ENCODE results near the gene ST3GAL3. TPM values are rescaled to one million over a fixed set of nuclear protein-coding genes. Genes with fewer than 3 reads are reported as not detected.

Gene ST3GAL3
- total RNA-seq, 1 donor from 2014 or later, result 34.3 TPM

DNA sequence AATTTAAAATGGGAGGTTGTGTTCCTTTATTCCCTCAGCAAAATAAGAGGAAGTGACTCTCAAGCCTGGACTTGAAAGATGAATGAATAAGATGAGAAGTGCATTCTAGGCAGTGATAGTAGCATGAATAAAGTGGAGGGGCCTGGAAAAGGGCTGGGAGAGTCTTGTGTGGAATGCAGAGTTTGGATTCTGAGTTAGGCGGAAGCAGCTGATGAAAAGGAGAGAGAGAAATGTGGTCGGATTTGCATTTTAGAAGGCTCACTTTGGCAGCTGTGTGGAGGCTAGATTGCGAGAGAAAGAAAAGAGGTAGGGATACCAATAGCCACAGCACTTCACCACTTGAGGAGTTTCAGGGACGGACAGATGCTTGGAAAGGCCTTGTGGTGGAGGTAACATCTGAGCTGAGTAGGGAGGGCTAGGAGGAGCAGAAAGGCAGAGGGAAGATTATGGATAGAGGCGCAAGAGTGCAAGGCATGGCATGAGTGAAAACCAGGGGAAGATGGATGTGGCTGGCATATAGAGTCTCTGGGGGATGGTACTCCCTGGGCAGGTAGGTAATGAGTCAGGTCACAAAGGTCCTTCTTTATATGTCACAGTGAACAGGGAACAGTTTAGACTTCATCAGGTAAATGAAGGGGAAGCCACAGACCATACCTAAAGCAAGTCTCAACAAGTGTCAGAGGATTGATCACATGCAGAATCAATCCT, 59.6 kb downstream of the ST3GAL3 start:
- DNase-seq (ENCODE audit: low spot score in 2 of 2), result no peak
- H3K27ac ChIP-seq, result no peak overlapping the region
- intact Hi-C loops (cut with DNase I), result no loop called here
- H3K36me3 ChIP-seq, result no peaks in the 10 kb centered on the region
- no peaks in the 10 kb centered on the region for H3K9me3 ChIP-seq
- H3K4me3 ChIP-seq, result no peak overlapping the region
- H3K4me1 ChIP-seq, result peaks cover 0 to 4% of the 10 kb centered on the region in 2 donors
- H3K27me3 ChIP-seq, result no peaks in the 10 kb centered on the region
- TF ChIP-seq, protein P1, sequence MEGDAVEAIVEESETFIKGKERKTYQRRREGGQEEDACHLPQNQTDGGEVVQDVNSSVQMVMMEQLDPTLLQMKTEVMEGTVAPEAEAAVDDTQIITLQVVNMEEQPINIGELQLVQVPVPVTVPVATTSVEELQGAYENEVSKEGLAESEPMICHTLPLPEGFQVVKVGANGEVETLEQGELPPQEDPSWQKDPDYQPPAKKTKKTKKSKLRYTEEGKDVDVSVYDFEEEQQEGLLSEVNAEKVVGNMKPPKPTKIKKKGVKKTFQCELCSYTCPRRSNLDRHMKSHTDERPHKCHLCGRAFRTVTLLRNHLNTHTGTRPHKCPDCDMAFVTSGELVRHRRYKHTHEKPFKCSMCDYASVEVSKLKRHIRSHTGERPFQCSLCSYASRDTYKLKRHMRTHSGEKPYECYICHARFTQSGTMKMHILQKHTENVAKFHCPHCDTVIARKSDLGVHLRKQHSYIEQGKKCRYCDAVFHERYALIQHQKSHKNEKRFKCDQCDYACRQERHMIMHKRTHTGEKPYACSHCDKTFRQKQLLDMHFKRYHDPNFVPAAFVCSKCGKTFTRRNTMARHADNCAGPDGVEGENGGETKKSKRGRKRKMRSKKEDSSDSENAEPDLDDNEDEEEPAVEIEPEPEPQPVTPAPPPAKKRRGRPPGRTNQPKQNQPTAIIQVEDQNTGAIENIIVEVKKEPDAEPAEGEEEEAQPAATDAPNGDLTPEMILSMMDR (IDR thresholded peaks at IDR 0.05), result no peak

DNA sequence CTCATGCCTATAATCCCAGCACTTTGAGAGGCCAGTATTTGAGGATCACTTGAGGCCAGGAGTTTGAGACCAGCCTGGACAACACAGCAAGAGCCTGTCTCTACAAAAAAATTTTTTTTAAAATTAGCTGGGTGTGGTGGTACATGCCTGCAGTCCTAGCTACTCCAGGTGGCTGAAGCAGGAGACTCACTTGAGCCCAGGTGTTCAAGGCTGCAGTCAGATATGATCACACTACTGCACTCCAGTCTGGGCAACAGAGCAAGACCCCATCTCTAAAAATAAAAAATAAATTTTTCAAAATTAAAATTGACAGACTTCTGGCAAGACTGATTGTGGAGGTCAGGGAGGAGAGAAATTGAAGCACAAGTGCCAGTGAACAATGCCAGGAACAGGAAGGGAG, 60.8 kb downstream of the ST3GAL3 start:
- Histone ChIP-seq H3K27me3 (no peaks in the 10 kb centered on the region), H3K4me3 (no peak overlapping the region), H3K27ac (no peak overlapping the region), H3K36me3 (no peaks in the 10 kb centered on the region), H3K4me1 (peaks cover 0 to 4% of the 10 kb centered on the region in 2 donors), H3K9me3 (no peaks in the 10 kb centered on the region)
- intact Hi-C loops (cut with DNase I), result no loop called here
- DNase-seq (ENCODE audit: low spot score in 2 of 2), result no peak
- TF ChIP-seq, protein P1 (IDR thresholded peaks at IDR 0.05), result no peak

DNA sequence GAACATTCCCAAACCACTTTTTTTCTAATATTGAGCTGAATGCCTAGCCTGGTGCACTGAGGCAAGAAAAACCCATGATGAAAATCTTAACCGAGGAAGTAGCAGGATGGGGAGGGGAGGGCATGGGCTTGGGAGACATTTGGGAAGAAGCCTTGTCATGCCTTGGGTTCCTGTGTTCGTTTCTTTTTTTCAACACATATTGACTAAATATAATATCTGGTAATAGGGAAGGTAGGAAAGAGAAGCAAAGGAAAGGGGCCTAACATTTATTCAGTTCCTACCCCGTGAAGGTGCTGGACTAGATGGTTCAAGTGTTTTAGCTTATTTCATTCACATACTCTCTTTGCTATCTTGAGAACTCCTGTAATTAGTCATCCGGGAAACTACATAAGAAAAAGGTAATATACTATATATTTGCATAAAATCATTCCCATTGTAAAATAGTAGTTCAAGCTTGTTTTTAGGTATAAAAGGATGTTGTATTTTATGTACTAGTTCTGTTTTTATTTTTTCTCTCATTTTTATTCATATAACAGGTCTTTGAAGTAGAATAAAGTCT, 62.1 kb downstream of the ST3GAL3 start:
- no peak overlapping the region for H3K4me3 ChIP-seq
- intact Hi-C loops (cut with DNase I), result no loop called here
- TF ChIP-seq, protein P1 (IDR thresholded peaks at IDR 0.05), result no peak
- H3K9me3 ChIP-seq, result no peaks in the 10 kb centered on the region
- no peak for DNase-seq (ENCODE audit: low spot score in 2 of 2)
- H3K4me1 ChIP-seq, result no peaks in the 10 kb centered on the region
- no peak overlapping the region for H3K27ac ChIP-seq
- no peaks in the 10 kb centered on the region for H3K27me3 ChIP-seq
- no peaks in the 10 kb centered on the region for H3K36me3 ChIP-seq

DNA sequence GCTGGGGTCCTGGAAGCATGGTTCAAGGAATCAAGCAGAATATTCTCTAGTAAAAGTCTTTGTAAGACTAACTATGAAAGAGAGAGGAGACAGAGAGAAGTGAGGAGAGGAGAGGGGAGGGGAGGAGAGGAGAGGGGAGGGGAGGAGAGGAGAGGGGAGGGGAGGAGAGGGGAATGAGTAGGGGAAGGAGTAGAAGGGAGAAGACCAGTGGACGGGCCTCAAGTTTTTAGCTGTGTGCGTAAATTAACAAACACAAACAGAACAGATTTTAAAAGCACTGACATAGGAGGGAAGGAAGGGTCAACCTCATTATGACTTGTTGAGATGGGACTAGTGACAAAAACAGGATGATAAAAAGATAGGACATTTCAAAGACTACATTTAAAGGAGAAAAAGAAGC, 62.8 kb downstream of the ST3GAL3 start:
- no peaks in the 10 kb centered on the region for H3K4me1 ChIP-seq
- no peaks in the 10 kb centered on the region for H3K9me3 ChIP-seq
- intact Hi-C loops (cut with DNase I), result no loop called here
- no peak for DNase-seq (ENCODE audit: low spot score in 2 of 2)
- TF ChIP-seq, protein P1 (IDR thresholded peaks at IDR 0.05), result no peak
- no peaks in the 10 kb centered on the region for H3K36me3 ChIP-seq
- no peaks in the 10 kb centered on the region for H3K27me3 ChIP-seq
- no peak overlapping the region for H3K27ac ChIP-seq
- no peak overlapping the region for H3K4me3 ChIP-seq

DNA sequence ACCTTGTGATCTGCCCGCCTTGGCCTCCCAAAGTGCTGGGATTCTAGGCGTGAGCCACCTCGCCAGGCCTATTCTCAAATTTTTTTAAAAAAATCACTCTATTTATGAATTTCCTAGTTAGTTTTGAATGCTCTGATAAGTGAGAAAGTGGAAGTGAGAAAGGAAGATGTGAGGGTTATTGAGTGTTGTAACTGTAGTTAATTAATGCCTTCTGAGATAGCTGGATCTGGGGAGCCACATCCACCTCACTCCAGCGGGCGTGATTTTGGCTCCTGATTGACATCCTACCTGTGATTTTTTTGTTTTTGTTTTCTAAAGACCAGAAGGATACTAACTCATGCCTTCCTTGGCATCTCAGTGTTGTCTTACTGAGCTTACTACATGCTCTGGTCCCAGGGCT, 65.6 kb downstream of the ST3GAL3 start:
- no peak overlapping the region for H3K4me3 ChIP-seq
- intact Hi-C loops (cut with DNase I), result no loop called here
- H3K4me1 ChIP-seq, result no peaks in the 10 kb centered on the region
- H3K9me3 ChIP-seq, result no peaks in the 10 kb centered on the region
- TF ChIP-seq, protein P1 (IDR thresholded peaks at IDR 0.05), result no peak
- DNase-seq (ENCODE audit: low spot score in 2 of 2), result no peak
- H3K27ac ChIP-seq, result no peak overlapping the region
- H3K36me3 ChIP-seq, result no peaks in the 10 kb centered on the region
- no peaks in the 10 kb centered on the region for H3K27me3 ChIP-seq

Measured in ascending aorta (tissue), 2 donors.